Measurements from ENCODE around the gene KIAA0319L.

Gene KIAA0319L

GRCh38 chr1:35557118-35557610 lies at the start of gene KIAA0319L:
Gene KIAA0319L (minus strand): TSS chr1:35557403. CDS start chr1:35554491, 2,912 bp downstream.
- Histone ChIP-seq H3K27me3 (replicated peaks; ENCODE audit: control insufficient read depth, insufficient read depth, low read length) (no peaks in the 10 kb centered on the region), H3K4me3 (replicated peaks; ENCODE audit: low read depth, low read length) (peak within 1 kb of the TSS; percentile 75), H3K36me3 (ENCODE audit: control insufficient read depth, insufficient read depth, low read length) (peaks cover 17% of the 10 kb centered on the region)
- DNase-seq (ENCODE audit: extremely low read depth, insufficient read length): no peak
- TF ChIP-seq, protein P1, sequence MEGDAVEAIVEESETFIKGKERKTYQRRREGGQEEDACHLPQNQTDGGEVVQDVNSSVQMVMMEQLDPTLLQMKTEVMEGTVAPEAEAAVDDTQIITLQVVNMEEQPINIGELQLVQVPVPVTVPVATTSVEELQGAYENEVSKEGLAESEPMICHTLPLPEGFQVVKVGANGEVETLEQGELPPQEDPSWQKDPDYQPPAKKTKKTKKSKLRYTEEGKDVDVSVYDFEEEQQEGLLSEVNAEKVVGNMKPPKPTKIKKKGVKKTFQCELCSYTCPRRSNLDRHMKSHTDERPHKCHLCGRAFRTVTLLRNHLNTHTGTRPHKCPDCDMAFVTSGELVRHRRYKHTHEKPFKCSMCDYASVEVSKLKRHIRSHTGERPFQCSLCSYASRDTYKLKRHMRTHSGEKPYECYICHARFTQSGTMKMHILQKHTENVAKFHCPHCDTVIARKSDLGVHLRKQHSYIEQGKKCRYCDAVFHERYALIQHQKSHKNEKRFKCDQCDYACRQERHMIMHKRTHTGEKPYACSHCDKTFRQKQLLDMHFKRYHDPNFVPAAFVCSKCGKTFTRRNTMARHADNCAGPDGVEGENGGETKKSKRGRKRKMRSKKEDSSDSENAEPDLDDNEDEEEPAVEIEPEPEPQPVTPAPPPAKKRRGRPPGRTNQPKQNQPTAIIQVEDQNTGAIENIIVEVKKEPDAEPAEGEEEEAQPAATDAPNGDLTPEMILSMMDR (IDR thresholded peaks at IDR 0.05; ENCODE audit: insufficient read depth, low read length, poor library complexity, severe bottlenecking): no peak

- no peak overlapping the region for H3K4me3 ChIP-seq (replicated peaks; ENCODE audit: low read depth, low read length)
- no peaks in the 10 kb centered on the region for H3K27me3 ChIP-seq (replicated peaks; ENCODE audit: control insufficient read depth, insufficient read depth, low read length)
- peaks cover 21% of the 10 kb centered on the region for H3K36me3 ChIP-seq (ENCODE audit: control insufficient read depth, insufficient read depth, low read length)
- TF ChIP-seq, protein P1 (IDR thresholded peaks at IDR 0.05; ENCODE audit: insufficient read depth, low read length, poor library complexity, severe bottlenecking): no peak
- no peak for DNase-seq (ENCODE audit: extremely low read depth, insufficient read length)
Measured at GRCh38 chr1:35605867-35606182, 48.6 kb upstream of the KIAA0319L start.

DNA sequence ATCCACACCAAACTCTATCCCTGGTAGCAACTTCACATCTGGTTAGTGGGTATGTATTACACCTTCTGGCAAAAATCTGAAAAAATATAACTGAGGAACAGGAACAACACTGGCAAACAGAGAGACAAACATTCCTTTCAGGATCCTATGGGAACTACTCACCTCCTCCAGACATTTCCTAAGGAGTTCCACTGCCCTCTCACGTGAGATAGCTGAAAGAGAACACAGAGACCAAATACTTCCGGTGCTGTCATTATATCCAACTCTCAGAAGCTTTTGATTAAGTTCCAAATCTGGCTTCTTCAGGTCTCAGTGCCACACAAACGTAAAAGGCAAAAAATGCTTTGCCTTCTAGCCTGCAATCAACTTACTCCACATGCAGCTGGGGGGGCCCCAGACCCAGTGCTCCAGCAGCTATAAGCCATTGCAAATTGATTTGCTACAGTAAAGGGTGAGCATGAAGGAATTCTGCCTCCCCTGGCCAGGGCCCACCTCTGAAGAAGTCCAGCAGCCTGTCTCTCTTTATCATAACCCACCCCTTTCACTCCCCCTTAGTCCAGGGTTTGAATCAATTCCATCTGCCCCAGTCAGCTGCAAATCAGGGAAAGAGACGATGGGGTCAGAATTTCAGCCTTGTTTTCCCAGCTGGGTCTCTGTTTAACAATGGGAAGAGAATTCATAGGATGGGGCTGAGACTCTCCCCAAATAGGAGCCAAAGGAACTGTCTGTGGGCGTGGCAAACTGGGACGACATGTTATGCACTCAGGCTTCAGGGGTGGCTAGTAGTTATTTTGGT lies 48.1 kb upstream of the KIAA0319L start:
- peaks cover 21% of the 10 kb centered on the region for H3K36me3 ChIP-seq (ENCODE audit: control insufficient read depth, insufficient read depth, low read length)
- no peak overlapping the region for H3K4me3 ChIP-seq (replicated peaks; ENCODE audit: low read depth, low read length)
- no peak for DNase-seq (ENCODE audit: extremely low read depth, insufficient read length)
- TF ChIP-seq, protein P1 (IDR thresholded peaks at IDR 0.05; ENCODE audit: insufficient read depth, low read length, poor library complexity, severe bottlenecking): no peak
- H3K27me3 ChIP-seq (replicated peaks; ENCODE audit: control insufficient read depth, insufficient read depth, low read length): no peaks in the 10 kb centered on the region

- no peak for DNase-seq (ENCODE audit: extremely low read depth, insufficient read length)
- Histone ChIP-seq H3K36me3 (ENCODE audit: control insufficient read depth, insufficient read depth, low read length) (peaks cover 19% of the 10 kb centered on the region), H3K27me3 (replicated peaks; ENCODE audit: control insufficient read depth, insufficient read depth, low read length) (no peaks in the 10 kb centered on the region), H3K4me3 (replicated peaks; ENCODE audit: low read depth, low read length) (no peak overlapping the region)
- TF ChIP-seq, protein P1 (IDR thresholded peaks at IDR 0.05; ENCODE audit: insufficient read depth, low read length, poor library complexity, severe bottlenecking): no peak
Measured at GRCh38 chr1:35603941-35604340, 46.7 kb upstream of the KIAA0319L start.

DNA sequence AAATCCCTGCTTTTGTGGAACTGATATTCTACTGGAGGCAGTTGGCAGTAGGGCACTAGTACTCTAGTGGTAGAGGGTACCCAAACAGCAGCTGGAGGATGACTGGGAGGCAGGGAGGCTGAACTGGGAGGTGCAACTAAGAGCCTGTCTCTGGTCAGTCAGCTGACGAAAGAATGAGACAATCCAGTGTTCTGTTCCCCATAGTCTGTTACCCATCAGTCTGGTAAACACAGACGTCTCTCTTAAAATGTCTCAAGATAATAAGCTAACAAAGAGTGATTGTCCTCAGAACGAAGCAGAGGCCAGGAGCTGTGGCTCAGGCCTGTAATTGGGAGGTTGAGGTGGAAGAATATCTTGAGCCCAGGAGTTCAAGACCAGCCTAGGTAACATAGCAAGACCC lies 46.3 kb upstream of the KIAA0319L start:
- Histone ChIP-seq H3K4me3 (replicated peaks; ENCODE audit: low read depth, low read length) (no peak overlapping the region), H3K36me3 (ENCODE audit: control insufficient read depth, insufficient read depth, low read length) (peaks cover 21% of the 10 kb centered on the region), H3K27me3 (replicated peaks; ENCODE audit: control insufficient read depth, insufficient read depth, low read length) (no peaks in the 10 kb centered on the region)
- TF ChIP-seq, protein P1 (IDR thresholded peaks at IDR 0.05; ENCODE audit: insufficient read depth, low read length, poor library complexity, severe bottlenecking): no peak
- DNase-seq (ENCODE audit: extremely low read depth, insufficient read length): no peak

All from GM06990 (cell line).